ENCODE results near the gene SHROOM3. TPM values are rescaled to one million over a fixed set of nuclear protein-coding genes. Genes with fewer than 3 reads are reported as not detected.

Gene SHROOM3
- total RNA-seq, 2 donors from 2014 or later: 30.6 to 30.9 TPM

DNA sequence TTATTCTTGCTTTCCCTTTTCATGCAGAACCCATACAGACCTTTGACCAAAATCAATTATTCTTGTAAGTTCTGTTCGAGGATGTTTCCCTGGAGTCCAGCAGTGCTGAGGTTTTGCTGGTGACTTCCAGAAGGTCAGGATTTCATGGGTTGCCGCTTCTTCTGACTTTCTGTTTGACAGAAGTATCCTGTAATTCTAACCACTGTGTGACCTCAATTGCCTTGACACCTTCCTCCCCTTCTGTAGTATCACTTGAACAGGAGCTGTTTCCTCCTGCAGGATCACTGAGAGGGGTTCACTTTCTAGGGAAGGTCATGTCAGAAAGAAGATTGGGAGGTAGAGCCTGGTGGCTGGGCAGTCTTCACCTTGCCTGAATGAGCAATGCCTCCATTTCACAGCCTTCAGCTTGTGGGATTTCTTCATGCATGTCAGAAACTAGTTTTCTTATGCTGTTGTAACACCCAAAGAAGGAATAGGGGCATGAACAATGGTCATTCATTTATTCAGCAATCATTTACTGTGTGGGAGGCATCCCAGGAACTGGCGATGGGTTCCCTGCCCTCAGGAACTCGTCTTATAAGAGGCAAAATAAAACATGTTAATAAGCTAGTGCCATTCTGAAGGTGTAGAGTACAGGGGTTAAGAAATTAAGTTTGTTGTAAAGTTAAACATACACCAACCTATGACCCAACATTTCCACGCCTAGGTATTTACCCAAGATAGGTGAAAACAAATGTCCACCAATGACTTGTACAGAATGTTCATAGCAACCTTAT is 257.0 kb downstream of the SHROOM3 start:
- TF ChIP-seq, protein P1, sequence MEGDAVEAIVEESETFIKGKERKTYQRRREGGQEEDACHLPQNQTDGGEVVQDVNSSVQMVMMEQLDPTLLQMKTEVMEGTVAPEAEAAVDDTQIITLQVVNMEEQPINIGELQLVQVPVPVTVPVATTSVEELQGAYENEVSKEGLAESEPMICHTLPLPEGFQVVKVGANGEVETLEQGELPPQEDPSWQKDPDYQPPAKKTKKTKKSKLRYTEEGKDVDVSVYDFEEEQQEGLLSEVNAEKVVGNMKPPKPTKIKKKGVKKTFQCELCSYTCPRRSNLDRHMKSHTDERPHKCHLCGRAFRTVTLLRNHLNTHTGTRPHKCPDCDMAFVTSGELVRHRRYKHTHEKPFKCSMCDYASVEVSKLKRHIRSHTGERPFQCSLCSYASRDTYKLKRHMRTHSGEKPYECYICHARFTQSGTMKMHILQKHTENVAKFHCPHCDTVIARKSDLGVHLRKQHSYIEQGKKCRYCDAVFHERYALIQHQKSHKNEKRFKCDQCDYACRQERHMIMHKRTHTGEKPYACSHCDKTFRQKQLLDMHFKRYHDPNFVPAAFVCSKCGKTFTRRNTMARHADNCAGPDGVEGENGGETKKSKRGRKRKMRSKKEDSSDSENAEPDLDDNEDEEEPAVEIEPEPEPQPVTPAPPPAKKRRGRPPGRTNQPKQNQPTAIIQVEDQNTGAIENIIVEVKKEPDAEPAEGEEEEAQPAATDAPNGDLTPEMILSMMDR (IDR thresholded peaks at IDR 0.05): no peak
- H3K4me3 ChIP-seq: no peak overlapping the region

DNA sequence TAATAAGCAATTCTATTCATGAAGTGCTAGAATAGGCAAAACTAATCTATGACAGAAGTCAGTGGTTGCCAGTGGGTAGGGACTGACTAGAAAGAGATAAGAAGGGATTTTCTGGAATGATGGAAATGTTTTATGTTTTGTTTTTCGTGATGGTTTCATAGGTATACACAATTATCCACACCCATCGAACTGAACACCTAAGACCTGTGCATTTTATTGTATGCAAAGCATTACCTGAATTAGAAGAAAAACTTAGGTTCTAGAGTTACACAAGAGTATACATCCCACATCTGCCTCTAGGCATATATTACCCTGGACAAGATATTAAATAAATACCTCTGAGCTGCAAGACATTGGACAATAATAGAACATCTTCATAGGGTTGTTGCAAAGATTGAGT is 257.7 kb downstream of the SHROOM3 start:
- no peak overlapping the region for H3K4me3 ChIP-seq
- DNase-seq (ENCODE audit: low spot score): no peak
- no peaks in the 10 kb centered on the region for H3K9me3 ChIP-seq
- H3K27me3 ChIP-seq: no peaks in the 10 kb centered on the region
- H3K4me1 ChIP-seq: peaks cover 0 to 24% of the 10 kb centered on the region in 2 donors
- H3K36me3 ChIP-seq: no peaks in the 10 kb centered on the region
- TF ChIP-seq, protein P1 (IDR thresholded peaks at IDR 0.05): no peak
- H3K27ac ChIP-seq: no peak overlapping the region

More for the DNA sequence above, 257.0 kb downstream of the SHROOM3 start:
- peaks cover 0 to 29% of the 10 kb centered on the region in 2 donors for H3K4me1 ChIP-seq
- H3K27me3 ChIP-seq: no peaks in the 10 kb centered on the region
- H3K27ac ChIP-seq: no peak overlapping the region
- H3K9me3 ChIP-seq: no peaks in the 10 kb centered on the region
- no peaks in the 10 kb centered on the region for H3K36me3 ChIP-seq
- no peak for DNase-seq (ENCODE audit: low spot score)

DNA sequence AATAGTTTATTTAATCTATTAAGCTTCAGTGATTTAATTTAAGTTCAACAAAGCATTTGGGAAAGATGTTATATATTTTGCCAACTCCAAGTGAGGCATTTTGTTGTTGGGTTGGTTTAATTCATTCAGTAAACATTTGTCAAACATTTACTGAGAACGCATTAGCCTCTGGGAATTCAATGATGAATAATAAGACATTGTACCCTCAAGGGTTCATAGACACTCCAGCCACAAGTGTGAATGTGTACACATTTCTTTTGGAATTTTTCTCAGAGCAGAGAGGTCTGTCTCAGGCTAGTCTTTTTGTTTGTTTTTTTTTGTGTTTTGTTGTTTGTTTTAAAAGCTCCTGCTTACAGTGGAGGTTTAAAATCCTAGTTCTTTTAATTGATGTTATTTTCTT is 259.0 kb downstream of the SHROOM3 start:
- Histone ChIP-seq H3K36me3 (no peaks in the 10 kb centered on the region), H3K9me3 (no peaks in the 10 kb centered on the region), H3K27ac (no peak overlapping the region), H3K4me3 (no peak overlapping the region), H3K4me1 (peaks cover 0 to 13% of the 10 kb centered on the region in 2 donors), H3K27me3 (no peaks in the 10 kb centered on the region)
- TF ChIP-seq, protein P1 (IDR thresholded peaks at IDR 0.05): no peak
- DNase-seq (ENCODE audit: low spot score): no peak

DNA sequence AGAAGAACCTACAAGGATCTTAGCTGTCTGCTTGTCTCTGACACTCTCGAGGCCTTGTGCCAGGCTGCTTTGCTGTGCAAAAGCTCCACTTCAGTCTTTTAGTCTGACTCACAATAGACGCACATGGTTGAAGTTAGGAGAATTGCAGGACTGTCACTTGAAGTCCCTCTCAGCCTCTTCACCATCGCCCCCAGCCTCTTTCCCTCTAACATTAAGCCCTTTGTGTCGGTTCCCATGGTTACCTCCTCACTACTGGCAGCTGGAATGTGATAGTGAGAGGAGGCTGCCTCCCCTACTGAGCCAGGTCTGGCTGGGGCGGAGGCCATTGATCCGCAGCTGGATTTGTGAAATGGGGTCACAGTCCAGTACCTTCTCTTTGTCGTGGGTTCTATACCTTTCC is 261.1 kb downstream of the SHROOM3 start:
- Histone ChIP-seq H3K4me1 (peaks cover 0 to 3% of the 10 kb centered on the region in 2 donors), H3K27me3 (no peaks in the 10 kb centered on the region), H3K9me3 (no peaks in the 10 kb centered on the region), H3K27ac (no peak overlapping the region), H3K4me3 (no peak overlapping the region), H3K36me3 (no peaks in the 10 kb centered on the region)
- DNase-seq (ENCODE audit: low spot score): no peak
- TF ChIP-seq, protein P1 (IDR thresholded peaks at IDR 0.05): no peak

GRCh38 chr4:76697129-76697803 is 262.2 kb downstream of the SHROOM3 start:
- Histone ChIP-seq H3K4me3 (no peak overlapping the region), H3K36me3 (no peaks in the 10 kb centered on the region), H3K27ac (no peak overlapping the region), H3K4me1 (no peaks in the 10 kb centered on the region), H3K9me3 (no peaks in the 10 kb centered on the region), H3K27me3 (no peaks in the 10 kb centered on the region)
- DNase-seq (ENCODE audit: low spot score): no peak
- TF ChIP-seq, protein P1 (IDR thresholded peaks at IDR 0.05): no peak
